ENCODE data around the gene PICK1. TPM values are rescaled to one million over a fixed set of nuclear protein-coding genes. Genes with fewer than 3 reads are reported as not detected.

PICK1 gene
- polyA plus RNA-seq, 1 donor (not counting 4 experiments of a cell fraction or from before 2014, with no cell fraction given), result 26.8 TPM

DNA sequence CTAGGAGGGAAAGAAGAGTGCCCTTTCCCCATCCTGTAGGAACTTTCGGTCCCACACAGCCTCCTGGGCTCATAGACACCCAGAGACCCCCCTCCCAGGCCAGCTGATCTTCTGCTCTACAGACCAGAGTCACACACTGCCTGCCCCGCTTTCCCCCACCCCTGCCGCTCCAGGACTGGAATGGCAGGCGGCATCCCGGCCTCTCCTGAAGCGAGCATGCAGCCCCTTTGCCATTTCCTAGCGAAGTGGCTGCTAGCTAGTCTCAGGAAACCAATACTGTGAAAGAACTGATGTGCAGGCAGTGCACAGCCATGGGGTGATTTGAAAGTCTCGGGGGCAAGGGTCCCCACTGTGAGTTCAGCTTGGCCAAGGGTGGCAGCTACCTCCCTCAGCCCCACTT, 8.3 kb downstream of the PICK1 start:
- H3K79me2 ChIP-seq (ENCODE audit: control insufficient read depth, insufficient read depth, low read length), result no peaks in the 10 kb centered on the region
- dilution Hi-C loops (cut with MboI; ENCODE audit: extremely low pct_ligation_motif_present, low sequenced_read_pairs), result no loop called here
- no peaks in the 10 kb centered on the region for H3K27me3 ChIP-seq (ENCODE audit: control insufficient read depth, extremely low read depth, insufficient read depth, low read length)
- DNase-seq (ENCODE audit: low read depth, low spot score) (no peak), FAIRE-seq (no peak)
- H3K36me3 ChIP-seq (ENCODE audit: control insufficient read depth in 2 of 2, extremely low read depth in 1 of 2, insufficient read depth in 2 of 2, low read length in 2 of 2), result peaks cover 28 to 29% of the 10 kb centered on the region in 2 experiments
- no peak overlapping the region for H3K9ac ChIP-seq (ENCODE audit: control insufficient read depth, extremely low read depth, insufficient read depth, low read length)
- H3K4me2 ChIP-seq (ENCODE audit: control insufficient read depth, extremely low read depth, insufficient read depth, low read depth, low read length), result no peak overlapping the region
- H4K20me1 ChIP-seq (ENCODE audit: control insufficient read depth, extremely low read depth, insufficient read depth, low read length), result no peaks in the 10 kb centered on the region
- no peak for TF ChIP-seq EZH2 (IDR thresholded peaks at IDR 0.05; ENCODE audit: low read length)
- TF ChIP-seq, protein P1, sequence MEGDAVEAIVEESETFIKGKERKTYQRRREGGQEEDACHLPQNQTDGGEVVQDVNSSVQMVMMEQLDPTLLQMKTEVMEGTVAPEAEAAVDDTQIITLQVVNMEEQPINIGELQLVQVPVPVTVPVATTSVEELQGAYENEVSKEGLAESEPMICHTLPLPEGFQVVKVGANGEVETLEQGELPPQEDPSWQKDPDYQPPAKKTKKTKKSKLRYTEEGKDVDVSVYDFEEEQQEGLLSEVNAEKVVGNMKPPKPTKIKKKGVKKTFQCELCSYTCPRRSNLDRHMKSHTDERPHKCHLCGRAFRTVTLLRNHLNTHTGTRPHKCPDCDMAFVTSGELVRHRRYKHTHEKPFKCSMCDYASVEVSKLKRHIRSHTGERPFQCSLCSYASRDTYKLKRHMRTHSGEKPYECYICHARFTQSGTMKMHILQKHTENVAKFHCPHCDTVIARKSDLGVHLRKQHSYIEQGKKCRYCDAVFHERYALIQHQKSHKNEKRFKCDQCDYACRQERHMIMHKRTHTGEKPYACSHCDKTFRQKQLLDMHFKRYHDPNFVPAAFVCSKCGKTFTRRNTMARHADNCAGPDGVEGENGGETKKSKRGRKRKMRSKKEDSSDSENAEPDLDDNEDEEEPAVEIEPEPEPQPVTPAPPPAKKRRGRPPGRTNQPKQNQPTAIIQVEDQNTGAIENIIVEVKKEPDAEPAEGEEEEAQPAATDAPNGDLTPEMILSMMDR (optimal IDR thresholded peaks at IDR 0.05 in 1 of 3, IDR thresholded peaks at IDR 0.05 in 1 of 3, conservative IDR thresholded peaks at IDR 0.05 in 1 of 3; ENCODE audit: extremely low read depth in 1 of 3, insufficient read depth in 2 of 3, low read length in 3 of 3), result no peak
- H3K4me3 ChIP-seq (ENCODE audit: control insufficient read depth in 2 of 3, extremely low read depth in 1 of 3, insufficient read depth in 2 of 3, low read depth in 1 of 3, low read length in 3 of 3), result no peak overlapping the region
- no peaks in the 10 kb centered on the region for H3K9me1 ChIP-seq (ENCODE audit: control insufficient read depth, extremely low read depth, insufficient read depth, low read length)
- no peaks in the 10 kb centered on the region for H3K9me3 ChIP-seq (ENCODE audit: control insufficient read depth, low read depth, low read length)
- no peak overlapping the region for H3K27ac ChIP-seq (ENCODE audit: control insufficient read depth, insufficient read depth, low read length)
- no peak overlapping the region for H2AFZ ChIP-seq (ENCODE audit: control insufficient read depth, low read length)
- H3K4me1 ChIP-seq (ENCODE audit: control insufficient read depth, extremely low read depth, insufficient read depth, low read length), result no peaks in the 10 kb centered on the region

DNA sequence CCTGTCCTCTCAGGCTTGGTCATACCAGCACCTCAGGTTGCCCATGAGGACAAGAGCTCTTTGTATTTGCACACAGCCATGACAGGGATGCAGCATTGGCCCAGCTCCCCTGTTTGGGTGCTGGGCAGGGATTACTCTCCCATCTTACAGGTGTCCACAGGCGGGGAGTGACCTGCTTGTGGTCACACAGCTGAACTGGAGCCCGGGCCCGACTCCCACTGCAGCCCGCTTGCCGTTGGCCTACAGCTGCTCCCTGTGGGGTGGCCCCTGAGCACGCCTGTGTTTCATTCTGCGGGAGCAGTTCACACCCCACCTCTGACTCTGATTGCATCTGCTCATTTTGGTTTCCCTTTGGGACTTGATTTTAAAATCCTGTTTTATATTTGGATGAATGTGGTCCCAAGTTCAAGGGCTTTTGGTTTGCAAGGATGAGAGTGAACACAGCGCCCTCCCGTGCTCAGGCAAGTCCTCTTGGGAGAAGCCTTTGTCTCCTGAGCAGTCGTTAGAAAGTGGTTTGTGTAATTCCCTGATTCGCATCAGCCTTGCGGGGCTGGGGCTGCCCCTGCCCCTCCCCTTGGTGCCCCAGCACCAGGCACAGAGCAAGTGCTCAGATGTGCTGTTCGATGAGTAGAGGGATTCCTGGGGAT, 9.3 kb downstream of the PICK1 start:
- no peak overlapping the region for H3K4me3 ChIP-seq (ENCODE audit: control insufficient read depth in 2 of 3, extremely low read depth in 1 of 3, insufficient read depth in 2 of 3, low read depth in 1 of 3, low read length in 3 of 3)
- no peak for TF ChIP-seq EZH2 (IDR thresholded peaks at IDR 0.05; ENCODE audit: low read length)
- TF ChIP-seq, protein P1 (optimal IDR thresholded peaks at IDR 0.05 in 1 of 3, IDR thresholded peaks at IDR 0.05 in 1 of 3, conservative IDR thresholded peaks at IDR 0.05 in 1 of 3; ENCODE audit: extremely low read depth in 1 of 3, insufficient read depth in 2 of 3, low read length in 3 of 3), result no peak
- no peaks in the 10 kb centered on the region for H3K9me3 ChIP-seq (ENCODE audit: control insufficient read depth, low read depth, low read length)
- FAIRE-seq (no peak), DNase-seq (ENCODE audit: low read depth, low spot score) (no peak)
- no peak overlapping the region for H3K4me2 ChIP-seq (ENCODE audit: control insufficient read depth, extremely low read depth, insufficient read depth, low read depth, low read length)
- no peak overlapping the region for H3K9ac ChIP-seq (ENCODE audit: control insufficient read depth, extremely low read depth, insufficient read depth, low read length)
- dilution Hi-C loops (cut with MboI; ENCODE audit: extremely low pct_ligation_motif_present, low sequenced_read_pairs), result no loop called here
- H3K9me1 ChIP-seq (ENCODE audit: control insufficient read depth, extremely low read depth, insufficient read depth, low read length), result no peaks in the 10 kb centered on the region
- H4K20me1 ChIP-seq (ENCODE audit: control insufficient read depth, extremely low read depth, insufficient read depth, low read length), result no peaks in the 10 kb centered on the region
- no peaks in the 10 kb centered on the region for H3K4me1 ChIP-seq (ENCODE audit: control insufficient read depth, extremely low read depth, insufficient read depth, low read length)
- peaks cover 28 to 29% of the 10 kb centered on the region in 2 experiments for H3K36me3 ChIP-seq (ENCODE audit: control insufficient read depth in 2 of 2, extremely low read depth in 1 of 2, insufficient read depth in 2 of 2, low read length in 2 of 2)
- H2AFZ ChIP-seq (ENCODE audit: control insufficient read depth, low read length), result no peak overlapping the region
- H3K79me2 ChIP-seq (ENCODE audit: control insufficient read depth, insufficient read depth, low read length), result no peaks in the 10 kb centered on the region
- H3K27me3 ChIP-seq (ENCODE audit: control insufficient read depth, extremely low read depth, insufficient read depth, low read length), result no peaks in the 10 kb centered on the region
- no peak overlapping the region for H3K27ac ChIP-seq (ENCODE audit: control insufficient read depth, insufficient read depth, low read length)

Measured in keratinocyte (primary cell).